Neural crest cell (in vitro differentiated cells): ENCODE data around the gene RAP2A. TPM values are rescaled to one million over a fixed set of nuclear protein-coding genes. Genes with fewer than 3 reads are reported as not detected.

ENCODE experiments used
- DNase-seq: peaks from one replicate; pipeline ENCODE4 v3.0.0; 2021; ENCODE audit warnings: low read depth, mixed read lengths, low spot score
- H3K27ac Mint-ChIP-seq: one replicate; pipeline ENCODE4 v1.8.0; 2021; ENCODE audit warnings: mild to moderate bottlenecking, mixed read lengths; ENCODE audit not compliant: unreplicated experiment
- H3K27me3 Mint-ChIP-seq: 2 replicates; pipeline ENCODE4 v1.8.0; 2021; ENCODE audit warnings: low read depth, mild to moderate bottlenecking, mixed read lengths
- H3K36me3 Mint-ChIP-seq: 2 replicates; pipeline ENCODE4 v1.8.0; 2021; ENCODE audit warnings: low read depth, mild to moderate bottlenecking, mixed read lengths
- H3K4me1 Mint-ChIP-seq: 2 replicates; pipeline ENCODE4 v1.8.0; 2021; ENCODE audit warnings: mixed read lengths
- H3K4me3 Mint-ChIP-seq: one replicate; pipeline ENCODE4 v1.8.0; 2021; ENCODE audit warnings: mild to moderate bottlenecking, mixed read lengths
- H3K9me3 Mint-ChIP-seq: 2 replicates; pipeline ENCODE4 v1.8.0; 2021; ENCODE audit warnings: mixed read lengths
- total RNA-seq: library from RNA; stranded (reverse); gene quantifications from 2 replicates; pipeline ENCODE4 v1.2.1, GENCODE V29; 2021
- TF ChIP-seq, protein P1 (sequence below): fragments of 200-600 bp; sonication (generic); conservative IDR thresholded peaks from 2 replicates; pipeline ENCODE4 v1.5.0; 2021; ENCODE audit warnings: antibody characterized with exemption, mild to moderate bottlenecking

The RAP2A gene
- total RNA-seq, 1 donor from 2014 or later, result 47.2 TPM

DNA sequence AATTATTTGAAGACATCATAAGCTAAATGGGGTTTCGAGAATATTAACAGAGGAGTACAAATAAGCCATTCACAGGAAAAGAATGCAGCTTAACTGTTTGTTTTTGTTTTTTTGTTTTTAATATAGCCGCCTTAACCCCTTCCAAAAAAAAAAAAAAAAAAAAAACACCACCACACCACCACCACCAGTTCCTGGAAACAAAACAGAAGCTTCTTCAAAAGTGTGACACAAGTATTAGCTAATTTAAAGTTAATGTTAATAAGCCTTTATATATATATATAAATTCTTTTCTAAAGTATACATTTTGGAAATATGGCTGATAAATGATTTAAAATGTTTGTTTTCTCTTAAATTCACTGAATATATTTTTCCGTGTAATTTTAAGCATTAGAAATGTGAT lies 1.4 kb downstream of the RAP2A start:
- H3K36me3 Mint-ChIP-seq, result no peaks in the 10 kb centered on the region

DNA sequence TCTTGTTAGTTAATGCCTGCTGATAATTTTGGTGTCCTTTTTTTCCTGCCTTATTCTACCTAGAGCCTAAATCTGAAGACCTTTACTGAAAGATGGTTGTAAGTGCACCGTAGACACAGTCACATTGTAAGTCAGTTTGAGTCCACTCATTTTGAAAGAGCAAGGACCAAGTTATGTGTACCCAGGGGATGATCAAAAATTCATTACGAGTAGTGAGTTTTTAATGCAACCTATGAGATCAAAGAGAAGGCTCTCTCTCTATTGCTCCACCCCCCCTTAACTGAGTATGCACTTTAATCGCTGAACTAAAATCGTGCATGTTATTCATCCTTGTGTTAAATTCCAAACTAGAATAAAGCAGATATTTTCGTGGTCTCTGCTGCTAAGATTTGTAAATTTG lies 1.8 kb downstream of the RAP2A start:
- Mint-ChIP-seq H3K27ac (no peak overlapping the region), H3K4me1 (peaks cover 40% of the 10 kb centered on the region)

More for the DNA sequence above, 1.4 kb downstream of the RAP2A start:
- H3K9me3 Mint-ChIP-seq, result no peaks in the 10 kb centered on the region
- DNase-seq, result no peak
- H3K4me1 Mint-ChIP-seq, result peaks cover 42% of the 10 kb centered on the region
- no peaks in the 10 kb centered on the region for H3K27me3 Mint-ChIP-seq
- TF ChIP-seq, protein P1, sequence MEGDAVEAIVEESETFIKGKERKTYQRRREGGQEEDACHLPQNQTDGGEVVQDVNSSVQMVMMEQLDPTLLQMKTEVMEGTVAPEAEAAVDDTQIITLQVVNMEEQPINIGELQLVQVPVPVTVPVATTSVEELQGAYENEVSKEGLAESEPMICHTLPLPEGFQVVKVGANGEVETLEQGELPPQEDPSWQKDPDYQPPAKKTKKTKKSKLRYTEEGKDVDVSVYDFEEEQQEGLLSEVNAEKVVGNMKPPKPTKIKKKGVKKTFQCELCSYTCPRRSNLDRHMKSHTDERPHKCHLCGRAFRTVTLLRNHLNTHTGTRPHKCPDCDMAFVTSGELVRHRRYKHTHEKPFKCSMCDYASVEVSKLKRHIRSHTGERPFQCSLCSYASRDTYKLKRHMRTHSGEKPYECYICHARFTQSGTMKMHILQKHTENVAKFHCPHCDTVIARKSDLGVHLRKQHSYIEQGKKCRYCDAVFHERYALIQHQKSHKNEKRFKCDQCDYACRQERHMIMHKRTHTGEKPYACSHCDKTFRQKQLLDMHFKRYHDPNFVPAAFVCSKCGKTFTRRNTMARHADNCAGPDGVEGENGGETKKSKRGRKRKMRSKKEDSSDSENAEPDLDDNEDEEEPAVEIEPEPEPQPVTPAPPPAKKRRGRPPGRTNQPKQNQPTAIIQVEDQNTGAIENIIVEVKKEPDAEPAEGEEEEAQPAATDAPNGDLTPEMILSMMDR, result no peak
- peak overlapping the region; percentile 96 for H3K4me3 Mint-ChIP-seq
- no peak overlapping the region for H3K27ac Mint-ChIP-seq

DNA sequence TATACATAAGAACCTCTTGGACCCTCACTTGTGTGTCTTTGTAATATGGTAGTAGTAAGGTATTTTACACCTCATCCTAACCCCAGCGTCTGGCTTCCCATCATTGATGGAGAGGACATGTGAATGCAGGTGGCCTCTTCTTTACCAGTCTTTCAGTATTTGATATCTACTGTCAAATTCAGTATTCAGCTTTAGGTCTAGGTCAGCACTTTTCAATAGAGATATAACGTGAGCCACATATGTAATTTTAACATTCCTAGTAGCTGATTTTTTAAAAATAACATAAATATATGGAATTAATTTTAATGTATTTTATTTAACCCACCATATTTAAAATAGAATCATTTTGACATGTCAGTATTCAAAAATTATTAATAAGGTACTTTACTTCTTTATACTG lies 2.9 kb downstream of the RAP2A start:
- DNase-seq, result no peak
- no peaks in the 10 kb centered on the region for H3K27me3 Mint-ChIP-seq
- H3K4me1 Mint-ChIP-seq, result peaks cover 36% of the 10 kb centered on the region
- no peaks in the 10 kb centered on the region for H3K36me3 Mint-ChIP-seq
- H3K27ac Mint-ChIP-seq, result no peak overlapping the region
- peak overlapping the region; percentile 96 for H3K4me3 Mint-ChIP-seq
- TF ChIP-seq, protein P1, result no peak
- H3K9me3 Mint-ChIP-seq, result no peaks in the 10 kb centered on the region

More for the DNA sequence above, 1.8 kb downstream of the RAP2A start:
- no peaks in the 10 kb centered on the region for H3K36me3 Mint-ChIP-seq
- DNase-seq, result no peak
- TF ChIP-seq, protein P1, result no peak
- peak overlapping the region; percentile 96 for H3K4me3 Mint-ChIP-seq
- no peaks in the 10 kb centered on the region for H3K27me3 Mint-ChIP-seq
- no peaks in the 10 kb centered on the region for H3K9me3 Mint-ChIP-seq

DNA sequence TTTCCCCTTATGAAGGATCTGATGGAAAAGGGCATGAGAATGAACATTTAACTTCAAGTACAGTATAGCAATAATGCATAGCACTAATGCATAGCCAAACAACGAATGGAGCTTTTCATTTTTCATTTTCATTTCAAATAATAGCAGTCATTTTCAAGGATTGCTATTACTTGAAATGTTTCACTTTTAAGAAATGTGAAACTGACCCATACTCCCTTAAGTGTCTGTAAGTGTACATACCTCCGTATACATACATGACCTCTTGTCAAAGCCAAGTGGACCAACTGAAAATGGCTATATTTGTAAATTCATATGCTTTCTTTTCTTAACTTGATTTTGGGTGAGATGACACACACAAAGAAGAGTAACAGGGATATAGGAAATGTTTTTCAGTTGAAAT lies 3.8 kb downstream of the RAP2A start:
- Mint-ChIP-seq H3K4me1 (peaks cover 28% of the 10 kb centered on the region), H3K4me3 (no peak overlapping the region), H3K27ac (no peak overlapping the region), H3K36me3 (no peaks in the 10 kb centered on the region), H3K27me3 (no peaks in the 10 kb centered on the region), H3K9me3 (no peaks in the 10 kb centered on the region)
- TF ChIP-seq, protein P1, result no peak
- no peak for DNase-seq

DNA sequence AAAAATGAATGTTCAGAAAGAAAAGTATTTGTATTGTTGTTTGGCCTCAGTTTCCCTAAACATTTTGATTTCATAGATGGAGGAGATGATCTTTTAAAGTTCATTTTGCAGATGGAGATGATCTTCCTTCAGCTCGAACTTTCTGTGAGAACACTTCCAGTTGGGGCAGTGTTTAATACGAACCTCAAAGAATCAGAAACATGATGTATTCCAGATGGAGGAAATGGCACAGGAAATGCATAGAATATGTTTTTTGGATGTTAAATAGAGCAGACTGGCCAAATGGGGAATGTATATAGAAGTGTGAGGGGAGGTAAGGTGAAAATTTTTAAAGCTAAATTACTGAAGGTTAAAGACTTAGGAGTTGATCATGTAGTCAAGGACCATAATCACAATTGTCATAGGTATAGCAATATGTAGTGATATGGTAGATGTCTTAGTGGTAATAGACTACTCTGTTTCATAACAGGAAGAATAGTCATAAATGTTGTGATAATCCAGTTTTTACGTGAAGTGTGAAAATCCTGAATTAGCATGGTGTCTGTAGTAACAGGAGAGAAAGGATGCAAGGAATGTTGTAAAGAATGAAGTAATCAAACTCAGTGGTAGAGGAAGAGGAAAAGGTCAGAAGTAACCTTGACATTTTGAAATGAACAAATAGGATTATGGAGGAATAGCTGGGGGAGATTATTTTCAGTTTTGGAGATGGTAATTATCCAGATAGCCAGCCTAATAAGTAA lies 5.1 kb downstream of the RAP2A start:
- no peak overlapping the region for H3K27ac Mint-ChIP-seq
- H3K36me3 Mint-ChIP-seq, result no peaks in the 10 kb centered on the region
- TF ChIP-seq, protein P1, result no peak
- peaks cover 23% of the 10 kb centered on the region for H3K4me1 Mint-ChIP-seq
- no peak overlapping the region for H3K4me3 Mint-ChIP-seq
- no peak for DNase-seq
- no peaks in the 10 kb centered on the region for H3K27me3 Mint-ChIP-seq
- no peaks in the 10 kb centered on the region for H3K9me3 Mint-ChIP-seq
